ENCODE results near the gene MPPED1.

MPPED1 gene

GRCh38 chr22:43431808-43432554, 20.2 kb downstream of the MPPED1 start:
- DNase-seq (ENCODE audit: low read depth), result no peak

DNA sequence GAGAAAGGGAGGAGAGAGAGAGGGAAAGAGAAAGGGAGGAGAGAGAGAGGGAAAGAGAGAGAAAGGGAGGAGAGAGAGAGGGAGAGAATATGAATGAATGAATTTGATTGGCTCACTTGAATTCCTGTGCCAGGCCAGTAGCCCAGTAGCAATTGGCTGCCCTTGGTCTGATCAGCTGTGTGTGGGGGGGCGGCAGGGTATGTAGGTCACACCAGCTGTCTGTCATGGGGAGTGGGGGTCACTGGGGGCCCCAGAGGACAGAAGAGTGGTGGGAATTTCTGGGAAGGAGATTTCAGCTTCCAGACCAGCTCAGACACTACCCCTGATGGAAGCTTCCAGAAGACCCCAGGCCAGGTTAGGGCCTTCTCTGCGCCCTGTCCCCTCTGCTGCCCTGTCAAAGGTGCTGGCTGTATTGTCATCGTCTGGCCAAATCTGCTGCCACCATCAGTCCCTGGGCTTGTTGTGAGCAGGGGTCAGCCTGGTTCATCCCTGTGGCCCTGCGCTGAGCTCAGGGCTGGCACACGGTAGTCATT, 21.1 kb downstream of the MPPED1 start:
- no peak for DNase-seq (ENCODE audit: low read depth)

- no peak for DNase-seq (ENCODE audit: low read depth)
Observed at GRCh38 chr22:43433451-43434274, 21.8 kb downstream of the MPPED1 start.

DNA sequence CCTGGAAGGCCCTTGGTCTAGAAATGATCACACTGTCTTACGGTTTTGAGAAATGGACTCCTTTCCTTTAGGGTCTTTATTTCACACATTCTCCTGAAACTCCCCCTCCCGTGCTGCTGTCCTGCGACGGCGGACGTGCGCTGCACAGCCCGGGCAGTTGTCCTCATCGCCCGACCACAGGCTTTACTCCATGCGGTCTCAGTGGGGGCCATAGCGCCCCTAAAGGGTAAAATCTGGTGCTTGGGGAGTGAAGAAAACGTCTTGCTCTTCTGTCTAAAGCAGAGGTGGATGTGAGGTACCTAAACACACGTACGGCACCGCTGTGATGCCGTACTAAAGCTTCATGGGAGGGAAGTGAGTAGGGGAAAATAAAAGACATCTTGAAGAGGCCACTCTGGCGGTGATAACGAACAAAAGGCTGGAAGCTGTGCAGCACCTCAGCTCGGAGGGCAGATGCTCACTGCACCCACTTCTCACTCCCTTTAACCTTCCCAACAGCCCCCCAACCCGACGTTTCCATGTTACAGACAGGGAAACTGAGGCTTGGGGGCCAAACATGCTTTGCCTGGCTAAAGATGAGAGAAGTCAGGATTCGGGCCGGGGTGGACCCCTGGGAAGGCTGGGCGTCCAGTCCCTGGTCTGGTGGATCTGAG, 22.6 kb downstream of the MPPED1 start:
- DNase-seq (ENCODE audit: low read depth), result no peak

GRCh38 chr22:43434928-43435311, 23.1 kb downstream of the MPPED1 start:
- no peak for DNase-seq (ENCODE audit: low read depth)

GRCh38 chr22:43435851-43436811, 24.3 kb downstream of the MPPED1 start:
- DNase-seq (ENCODE audit: low read depth), result no peak

- DNase-seq (ENCODE audit: low read depth), result no peak
Observed at GRCh38 chr22:43436868-43437267, 25.1 kb downstream of the MPPED1 start.

DNA sequence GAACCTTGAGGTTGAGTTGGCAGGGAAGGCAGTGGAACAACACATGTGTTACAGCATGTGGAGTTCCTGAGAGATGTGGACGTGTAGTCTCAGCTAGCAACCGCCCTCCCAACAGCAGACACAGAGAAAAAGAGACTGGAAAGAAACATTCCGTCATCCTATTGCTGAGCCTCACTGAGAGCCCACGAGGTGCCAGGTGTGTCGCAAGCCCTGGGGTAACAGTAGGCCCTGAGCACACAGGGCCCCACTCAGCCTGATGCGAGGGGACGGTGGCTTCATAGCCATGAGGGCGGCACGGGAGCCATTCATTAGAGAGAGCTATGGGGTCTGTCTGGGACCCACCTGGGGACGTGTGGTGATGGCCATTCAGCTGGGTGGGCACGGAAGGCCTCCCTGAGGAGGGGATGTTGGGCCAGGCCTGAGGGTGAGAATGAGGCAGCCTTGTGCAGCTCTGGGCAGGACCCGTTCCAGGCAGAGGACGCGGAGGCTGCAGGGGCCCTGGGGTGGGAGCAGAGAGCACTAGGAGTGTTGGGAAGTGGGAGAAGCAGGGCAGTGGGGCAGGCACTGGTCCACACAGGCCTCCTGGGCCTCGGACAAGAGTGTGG, 26.2 kb downstream of the MPPED1 start:
- no peak for DNase-seq (ENCODE audit: low read depth)

GRCh38 chr22:43438666-43439347, 27.0 kb downstream of the MPPED1 start:
- no peak for DNase-seq (ENCODE audit: low read depth)

DNA sequence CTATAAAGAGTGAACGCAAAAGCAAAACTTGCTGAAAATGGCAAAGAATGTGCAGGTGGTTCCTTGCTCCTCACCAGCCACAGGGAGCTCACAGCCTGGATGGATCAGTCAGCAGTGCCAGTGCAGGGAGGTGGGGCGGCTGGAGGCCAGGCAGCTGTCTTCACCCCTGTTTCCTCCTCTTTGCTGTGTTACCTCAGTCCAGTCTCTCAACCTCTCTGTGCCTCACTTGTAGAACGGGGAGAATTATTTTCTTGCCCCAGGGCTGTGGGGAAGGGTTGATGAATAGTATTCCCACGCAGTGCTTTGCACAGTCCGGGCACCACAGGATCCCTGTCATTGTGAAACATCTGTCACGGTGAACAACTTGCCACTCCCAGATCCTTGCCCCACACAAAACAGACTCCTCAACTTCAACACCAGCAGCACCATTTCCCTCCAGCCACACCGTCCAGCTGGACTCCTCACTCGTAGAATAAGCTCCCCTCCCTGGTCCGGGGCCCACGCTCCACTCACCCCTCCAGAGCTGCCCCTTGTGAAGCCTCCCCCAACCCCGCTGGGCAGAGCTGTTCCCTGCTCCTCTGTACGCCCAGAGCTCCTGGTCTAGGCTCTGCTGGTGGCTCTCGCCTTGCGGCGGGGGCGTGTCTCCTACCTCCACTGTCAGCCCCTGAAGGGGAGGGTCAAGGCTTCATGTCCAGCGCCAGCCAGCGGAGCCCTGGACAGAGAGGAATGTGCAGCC, 27.7 kb downstream of the MPPED1 start:
- DNase-seq (ENCODE audit: low read depth), result no peak

DNA sequence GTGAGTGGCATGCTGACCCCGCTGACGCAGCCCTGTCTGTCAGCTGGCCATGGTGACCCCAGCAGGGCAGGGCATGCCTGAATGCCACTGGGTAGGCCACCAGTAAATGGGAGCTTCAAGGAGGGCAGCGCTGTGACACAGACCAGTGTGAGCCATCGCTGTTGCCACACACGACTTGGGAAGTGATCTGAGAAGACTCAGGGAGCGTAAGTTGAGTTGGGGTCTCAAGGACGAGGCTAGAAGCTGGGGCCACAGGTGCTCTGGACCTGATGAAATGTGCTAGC, 28.2 kb downstream of the MPPED1 start:
- no peak for DNase-seq (ENCODE audit: low read depth)

- no peak for DNase-seq (ENCODE audit: low read depth)
Observed at GRCh38 chr22:43440556-43440955, 28.7 kb downstream of the MPPED1 start.

- DNase-seq (ENCODE audit: low read depth), result no peak
Observed at GRCh38 chr22:43441216-43441615, 29.4 kb downstream of the MPPED1 start.

- DNase-seq (ENCODE audit: low read depth), result no peak
Observed at GRCh38 chr22:43441751-43442150, 29.9 kb downstream of the MPPED1 start.

DNA sequence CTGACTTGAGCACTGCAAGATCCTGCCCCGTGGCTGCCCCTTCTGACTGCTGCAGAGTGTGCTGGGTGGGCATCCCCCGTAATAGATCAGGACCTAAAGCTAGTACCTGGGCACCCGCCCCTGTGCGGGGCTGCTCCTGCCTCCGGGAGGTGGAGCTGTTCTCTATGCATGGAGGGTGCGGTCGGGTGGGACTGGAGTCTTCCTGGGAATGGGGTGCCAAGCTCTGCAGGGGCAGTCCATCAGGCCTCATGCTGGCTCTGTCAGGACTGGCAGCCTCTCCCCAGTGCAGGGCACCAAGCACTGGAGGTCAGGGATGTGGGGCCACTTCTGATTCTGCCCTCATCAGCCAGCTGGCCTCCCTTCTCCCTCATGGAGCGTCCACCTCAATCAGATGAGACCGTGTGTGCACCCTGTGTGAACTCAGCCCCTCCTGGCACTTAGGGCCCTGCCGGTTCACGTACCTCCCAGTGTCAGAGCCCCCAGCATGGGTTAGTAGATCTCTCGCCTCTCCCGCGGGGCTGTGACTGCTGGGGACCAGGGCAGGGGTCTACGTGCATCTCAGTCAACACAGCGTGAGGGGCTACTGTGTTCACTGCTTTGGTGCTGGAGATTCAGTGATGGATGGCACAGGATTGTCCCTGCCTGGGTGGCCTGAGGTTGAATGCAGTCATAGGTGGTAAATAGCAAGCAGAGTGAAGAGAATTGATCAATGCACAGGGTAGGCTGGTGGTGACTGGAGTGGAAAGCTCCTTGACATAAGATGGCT, 30.8 kb downstream of the MPPED1 start:
- no peak for DNase-seq (ENCODE audit: low read depth)

GRCh38 chr22:43443152-43443471, 31.3 kb downstream of the MPPED1 start:
- DNase-seq (ENCODE audit: low read depth), result no peak

- no peak for DNase-seq (ENCODE audit: low read depth)
Observed at GRCh38 chr22:43446037-43446803, 34.4 kb downstream of the MPPED1 start.

DNA sequence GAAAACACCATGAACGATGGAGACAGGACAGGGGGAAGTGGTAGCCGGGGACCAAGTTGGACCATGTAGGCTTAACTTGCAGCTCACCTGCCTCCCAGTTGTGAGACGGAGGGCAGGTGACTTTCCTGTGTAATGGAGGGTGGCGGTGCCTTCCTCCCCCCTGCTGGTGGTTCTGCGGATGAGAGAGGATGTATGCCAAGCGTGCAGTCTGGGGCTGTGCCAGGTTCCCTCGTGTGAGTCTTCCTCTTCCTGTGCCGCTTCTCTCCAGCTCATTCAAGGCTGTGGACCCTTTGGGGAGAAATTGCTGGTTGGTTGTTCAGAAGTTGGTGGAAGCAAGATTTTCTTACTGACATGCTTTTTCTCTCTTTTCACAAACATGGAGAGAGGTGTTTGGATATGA, 35.1 kb downstream of the MPPED1 start:
- DNase-seq (ENCODE audit: low read depth), result no peak

DNA sequence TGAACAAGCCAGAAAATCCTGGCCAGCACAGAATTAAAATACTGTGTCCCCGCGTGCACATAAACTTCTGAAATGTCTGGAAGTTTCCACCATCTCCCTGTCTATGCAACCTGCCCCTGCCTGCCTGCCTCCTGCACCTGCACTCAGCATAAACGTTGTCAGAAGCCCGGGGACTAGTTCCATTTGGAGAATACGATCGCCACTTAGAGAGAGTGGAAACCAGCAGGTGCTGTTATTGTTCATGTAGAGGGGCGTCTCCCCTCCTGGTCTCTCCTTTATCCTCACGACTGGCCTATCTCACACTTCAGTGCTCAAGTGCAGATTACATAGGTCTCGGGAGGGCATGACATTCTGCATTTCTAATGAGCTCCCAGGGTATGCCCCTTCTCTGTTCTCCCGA, 35.6 kb downstream of the MPPED1 start:
- no peak for DNase-seq (ENCODE audit: low read depth)
